H1 (cell line): Measurements from ENCODE around the gene SH3PXD2A. TPM values are rescaled to one million over a fixed set of nuclear protein-coding genes. Genes with fewer than 3 reads are reported as not detected.

Source experiments
- CTCF ChIA-PET: fragments of 300-600 bp; sonication (Branson Sonifier 250); formaldehyde crosslinking; loops from one replicate; lab custom pipeline; 2021; ENCODE audit not compliant: partially characterized antibody; lab: Charles Lee
- POLR2A ChIA-PET: fragments of 300-600 bp; sonication (Branson Sonifier 250); formaldehyde crosslinking; loops from one replicate; lab custom pipeline; 2021; ENCODE audit warnings: inconsistent platforms; ENCODE audit not compliant: partially characterized antibody; lab: Charles Lee
- DNase-seq, 2 experiments: peaks; one replicate each; pipeline versions ENCODE4 v3.0.0 to v3.0.0-alpha.2; 2010 to 2022; ENCODE audit warnings: low spot score in 2 of 2, low read depth in 1 of 2, mixed read lengths in 1 of 2
- FAIRE-seq: peaks from 2 replicates; lab custom pipeline; 2011; peaks lifted over from hg19 to GRCh38; lab: Jason Lieb, UNC
- H2AFZ ChIP-seq: 2 replicates; pipeline ENCODE4 v1.8.1; 2012; ENCODE audit warnings: low read length, inconsistent platforms
- H2AK5ac ChIP-seq: 2 replicates; pipeline ENCODE4 v1.6.1; 2013; ENCODE audit warnings: low read depth, low read length
- H2BK120ac ChIP-seq: replicated peaks from 2 replicates; pipeline ENCODE3; 2013; ENCODE audit warnings: low read depth, low read length, inconsistent platforms
- H2BK12ac ChIP-seq: 2 replicates; pipeline ENCODE4 v1.6.1; 2013; ENCODE audit warnings: low read depth, low read length
- H2BK15ac ChIP-seq: 2 replicates; pipeline ENCODE4 v1.6.1; 2013; ENCODE audit warnings: low read length
- H2BK20ac ChIP-seq: 2 replicates; pipeline ENCODE4 v1.6.1; 2013; ENCODE audit warnings: low read length
- H2BK5ac ChIP-seq: 2 replicates; pipeline ENCODE4 v1.6.1; 2013; ENCODE audit warnings: low read depth, low read length
- H3K14ac ChIP-seq: 2 replicates; pipeline ENCODE4 v1.6.1; 2013; ENCODE audit warnings: inconsistent platforms; ENCODE audit not compliant: insufficient read length
- H3K18ac ChIP-seq: 2 replicates; pipeline ENCODE4 v1.6.1; 2013; ENCODE audit warnings: low read length; ENCODE audit errors: extremely low read depth
- H3K23ac ChIP-seq: 2 replicates; pipeline ENCODE4 v1.6.1; 2013; ENCODE audit warnings: inconsistent platforms; ENCODE audit not compliant: insufficient read length
- H3K23me2 ChIP-seq: 2 replicates; pipeline ENCODE4 v1.6.1; 2013; ENCODE audit warnings: low read depth, low read length
- H3K27ac ChIP-seq: 2 replicates; pipeline ENCODE4 v1.6.1; 2011; ENCODE audit warnings: low read depth, low read length, inconsistent platforms
- H3K27me3 ChIP-seq, 4 experiments: replicated peaks in 1 of 4; 1 replicate in 1 of 4; 2 replicates in 3 of 4; pipeline versions ENCODE4 v1.6.1 to v1.8.1; 2011 to 2013; ENCODE audit warnings: low read length in 3 of 4, mild to moderate bottlenecking in 3 of 4, inconsistent platforms in 2 of 4, mixed read lengths in 2 of 4, moderate library complexity in 1 of 4; ENCODE audit not compliant: control insufficient read depth in 3 of 4, insufficient read depth in 3 of 4; ENCODE audit errors: extremely low read depth in 1 of 4
- H3K36me3 ChIP-seq, 4 experiments: 2 replicates each; pipeline versions ENCODE4 v1.6.1 to v1.8.1; 2011 to 2013; ENCODE audit warnings: mild to moderate bottlenecking in 4 of 4, low read length in 3 of 4, moderate library complexity in 2 of 4, control low read depth in 1 of 4, inconsistent platforms in 1 of 4; ENCODE audit not compliant: insufficient read depth in 4 of 4, control insufficient read depth in 2 of 4
- H3K4ac ChIP-seq: replicated peaks from 2 replicates; pipeline ENCODE3; 2013; ENCODE audit warnings: low read length, low read depth, mixed read lengths, inconsistent platforms; ENCODE audit not compliant: insufficient read length
- H3K4me1 ChIP-seq, 4 experiments: replicated peaks in 1 of 4; 1 replicate in 1 of 4; 2 replicates in 3 of 4; pipeline versions ENCODE4 v1.6.1 to v1.8.1; 2011 to 2013; ENCODE audit warnings: low read length in 3 of 4, inconsistent platforms in 2 of 4, mixed read lengths in 1 of 4; ENCODE audit not compliant: insufficient read depth in 4 of 4, control insufficient read depth in 3 of 4
- H3K4me2 ChIP-seq, 2 experiments: 2 replicates each; pipeline versions ENCODE4 v1.6.1 to v1.8.1; 2011 to 2013; ENCODE audit warnings: low read depth in 2 of 2, low read length in 2 of 2, control low read depth in 1 of 2, inconsistent platforms in 1 of 2, mild to moderate bottlenecking in 1 of 2; ENCODE audit not compliant: insufficient read depth in 1 of 2
- H3K4me3 ChIP-seq, 4 experiments: fragments of 200-600, 300-600 bp in 1 of 4; sonication (generic), shearing (Covaris generic), sonication (Bioruptor Twin) in 1 of 4; 2 replicates each; pipeline versions ENCODE4 v1.5.1 to v1.8.1; 2011 to 2016; ENCODE audit warnings: low read length in 4 of 4, low read depth in 3 of 4, control low read depth in 2 of 4, inconsistent platforms in 2 of 4, mild to moderate bottlenecking in 2 of 4, mixed read lengths in 1 of 4, moderate library complexity in 1 of 4; ENCODE audit not compliant: insufficient read depth in 2 of 4; ENCODE audit errors: extremely low read depth in 1 of 4
- H3K56ac ChIP-seq: replicated peaks from 2 replicates; pipeline ENCODE3; 2013; ENCODE audit warnings: low read depth, mild to moderate bottlenecking, mixed read lengths, low read length, inconsistent platforms; ENCODE audit not compliant: insufficient read length
- H3K79me1 ChIP-seq: 2 replicates; pipeline ENCODE4 v1.6.1; 2013; ENCODE audit warnings: low read depth, low read length, control low read depth
- H3K79me2 ChIP-seq, 2 experiments: 2 replicates each; pipeline versions ENCODE4 v1.6.1 to v1.8.1; 2012 to 2013; ENCODE audit warnings: low read length in 2 of 2, mild to moderate bottlenecking in 2 of 2, inconsistent platforms in 1 of 2; ENCODE audit not compliant: insufficient read depth in 2 of 2, control insufficient read depth in 1 of 2
- H3K9ac ChIP-seq, 4 experiments: replicated peaks in 1 of 4; 1 replicate in 1 of 4; 2 replicates in 3 of 4; pipeline versions ENCODE4 v1.6.1 to v1.8.1; 2011 to 2013; ENCODE audit warnings: low read depth in 3 of 4, low read length in 3 of 4, control low read depth in 2 of 4, mild to moderate bottlenecking in 2 of 4, moderate library complexity in 2 of 4, inconsistent platforms in 1 of 4; ENCODE audit errors: extremely low read depth in 1 of 4
- H3K9me3 ChIP-seq, 2 experiments: 2 replicates each; pipeline versions ENCODE4 v1.6.1 to v1.8.1; 2012 to 2013; ENCODE audit warnings: mild to moderate bottlenecking in 2 of 2, moderate library complexity in 2 of 2, control low read depth in 1 of 2, inconsistent platforms in 1 of 2, low read depth in 1 of 2, low read length in 1 of 2, mixed read lengths in 1 of 2; ENCODE audit not compliant: insufficient read depth in 2 of 2
- H4K20me1 ChIP-seq, 2 experiments: replicated peaks in 1 of 2; 2 replicates each; pipeline versions ENCODE3 to v1.8.1; 2011 to 2013; ENCODE audit warnings: inconsistent platforms in 2 of 2, low read length in 2 of 2, mild to moderate bottlenecking in 1 of 2; ENCODE audit not compliant: insufficient read depth in 2 of 2, control insufficient read depth in 1 of 2
- H4K5ac ChIP-seq: 2 replicates; pipeline ENCODE4 v1.6.1; 2013; ENCODE audit warnings: low read length, low read depth, mixed read lengths, inconsistent platforms; ENCODE audit not compliant: insufficient read length
- H4K8ac ChIP-seq: 2 replicates; pipeline ENCODE4 v1.8.0; 2013; ENCODE audit warnings: mild to moderate bottlenecking, moderate library complexity, low read length, inconsistent platforms; ENCODE audit not compliant: insufficient read depth; ENCODE audit errors: extremely low read depth
- H4K91ac ChIP-seq: replicated peaks from 2 replicates; pipeline ENCODE3; 2013; ENCODE audit warnings: low read length, mixed read lengths, inconsistent platforms; ENCODE audit not compliant: insufficient read length
- EP300 ChIP-seq, 2 experiments: IDR thresholded peaks; 1 replicate in 1 of 2; 2 replicates in 1 of 2; pipeline ENCODE4 v1.6.1; 2011 to 2012; ENCODE audit warnings: low read depth in 2 of 2, low read length in 2 of 2, mild to moderate bottlenecking in 2 of 2, borderline replicate concordance in 1 of 2, inconsistent platforms in 1 of 2, moderate library complexity in 1 of 2
- TCF12 ChIP-seq: IDR thresholded peaks from 2 replicates; pipeline ENCODE4 v1.6.1; 2011; ENCODE audit warnings: low read depth, mild to moderate bottlenecking, low read length
- WGBS, 2 experiments: shearing (Covaris generic) in 1 of 2; methylation state at CpG; one replicate each; pipeline versions ENCODE4 v1.1.6 to v1.1.7; 2013 to 2015; ENCODE audit warnings: low lambda C conversion rate in 2 of 2, mixed read lengths in 2 of 2, inconsistent platforms in 1 of 2, low coverage in 1 of 2, missing lambda C conversion rate in 1 of 2; ENCODE audit not compliant: insufficient replicate concordance in 2 of 2, insufficient coverage in 1 of 2, insufficient read length in 1 of 2; ENCODE audit errors: extremely low coverage in 1 of 2, missing lambda C conversion rate in 1 of 2; 5-methylcytosine and 5-hydroxymethylcytosine counted together
- polyA plus RNA-seq, 7 experiments: library from polyadenylated mRNA; depleted of rRNA in 3 of 7; stranded (reverse) in 5 of 7; unstranded in 2 of 7; fragments of >200 nt in 5 of 7; fragments of 200-250 nt in 2 of 7; gene quantifications; 1 replicate in 5 of 7; 2 replicates in 1 of 7; 4 replicates in 1 of 7; pipeline versions ENCODE4 v1.2.1 to v1.2.3, GENCODE V29; 2011 to 2013; ENCODE audit warnings: missing spikeins in 2 of 7, mixed read lengths in 2 of 7
- total RNA-seq: library from RNA; stranded (reverse); fragmentation: NEBNext Ultra II Directional; extraction: Animal tissue kit (Norgen Biotek cat#: 25700); gene quantifications from 2 replicates; pipeline ENCODE4 v1.2.1, GENCODE V29; 2021

The SH3PXD2A gene
- total and polyA plus RNA-seq, 2 of the 8 experiments (the other 6 are each of a cell fraction or from before 2014, with no cell fraction given): 5.4 to 16.3 TPM

GRCh38 chr10:103879409-103879808 lies 24.0 kb upstream of the SH3PXD2A start:
- H3K23me2 ChIP-seq: no peaks in the 10 kb centered on the region
- H3K27me3 ChIP-seq: no peaks in the 10 kb centered on the region
- no peak overlapping the region for H2AK5ac ChIP-seq
- H3K79me1 ChIP-seq: no peaks in the 10 kb centered on the region
- H3K23ac ChIP-seq: no peak overlapping the region
- no peak overlapping the region for H3K9ac ChIP-seq
- H2AFZ ChIP-seq: no peak overlapping the region
- DNase-seq: no peak
- no peak overlapping the region for H3K27ac ChIP-seq
- H3K4me1 ChIP-seq: peaks cover 0 to under 1% (median 0%) of the 10 kb centered on the region in 4 experiments; a peak in 1 of 7 replicates
- no peak overlapping the region for H3K4me2 ChIP-seq
- no peak overlapping the region for H3K18ac ChIP-seq
- H4K20me1 ChIP-seq: no peaks in the 10 kb centered on the region
- H2BK120ac ChIP-seq: no peak overlapping the region
- no peak overlapping the region; the same call in 1 of the 2 replicates for H4K8ac ChIP-seq
- WGBS, 2 experiments: 80% methylated on average over 9 of the region's 9 CpGs; no CpG with 5 or more reads in 1 of the 2 experiments
- H2BK12ac ChIP-seq: 0 out of 2 replicates have a peak overlapping the region, but pooled peaks have one; percentile 17
- TF ChIP-seq EP300 (IDR thresholded peaks at IDR 0.05; ENCODE audit: borderline replicate concordance in 1 of 2, low read depth in 2 of 2, low read length in 2 of 2) (no peak), TCF12 (no peak)
- H3K4ac ChIP-seq: no peak overlapping the region
- H2BK15ac ChIP-seq: no peak overlapping the region
- no peak overlapping the region for H3K14ac ChIP-seq
- no peaks in the 10 kb centered on the region; a peak in 1 of 8 replicates for H3K36me3 ChIP-seq
- no peak overlapping the region for H3K4me3 ChIP-seq
- H4K91ac ChIP-seq: no peak overlapping the region
- H3K79me2 ChIP-seq: no peaks in the 10 kb centered on the region
- no peak for FAIRE-seq
- no peak overlapping the region for H3K56ac ChIP-seq
- no peak overlapping the region for H2BK5ac ChIP-seq
- ChIA-PET POLR2A (interaction anchor here (0.9 kb wide), 1 partner anchor 242 kb away, joined by 4 read pairs; the partner anchor contains the start of gene SFR1), CTCF (interaction anchor here (1.8 to 11.7 kb wide), 2 partner anchors 9 to 168 kb away, joined by 10 to 193 read pairs; no protein-coding TSS in a partner anchor)
- H3K9me3 ChIP-seq: no peaks in the 10 kb centered on the region
- no peak overlapping the region for H2BK20ac ChIP-seq
- H4K5ac ChIP-seq: no peak overlapping the region
